HG03575 (cell line): ENCODE measurements around the gene ATG2B.

ENCODE experiments used
- ATAC-seq: cut with Tn5 transposase; IDR thresholded peaks from one replicate; pipeline ENCODE4 v1.9.1; 2021; ENCODE audit not compliant: unreplicated experiment, insufficient number of reproducible peaks, low FRiP score; ENCODE audit errors: extremely low read depth

Gene ATG2B

GRCh38 chr14:96338551-96338950 is 24.6 kb downstream of the ATG2B start:
- no peak for ATAC-seq

GRCh38 chr14:96324219-96324618 is 38.9 kb downstream of the ATG2B start:
- ATAC-seq = no peak

GRCh38 chr14:96320605-96321004 is 42.5 kb downstream of the ATG2B start:
- no peak for ATAC-seq

GRCh38 chr14:96318836-96319235 is 44.3 kb downstream of the ATG2B start:
- ATAC-seq = no peak

- no peak for ATAC-seq
Measured at GRCh38 chr14:96316087-96316486, 47.1 kb downstream of the ATG2B start.

- no peak for ATAC-seq
Measured at GRCh38 chr14:96310906-96311305, 52.2 kb downstream of the ATG2B start.

GRCh38 chr14:96309896-96310330 is 53.2 kb downstream of the ATG2B start:
- no peak for ATAC-seq

GRCh38 chr14:96309133-96309895 is 53.8 kb downstream of the ATG2B start:
- ATAC-seq = no peak

GRCh38 chr14:96307434-96307833 is 55.7 kb downstream of the ATG2B start:
- ATAC-seq = no peak

GRCh38 chr14:96304956-96305355 is 58.2 kb downstream of the ATG2B start:
- ATAC-seq = no peak

GRCh38 chr14:96303981-96304380 is 59.2 kb downstream of the ATG2B start:
- no peak for ATAC-seq

GRCh38 chr14:96299441-96299840 is 63.7 kb downstream of the ATG2B start:
- ATAC-seq = no peak

GRCh38 chr14:96297997-96298515 is 65.1 kb downstream of the ATG2B start:
- ATAC-seq = no peak

GRCh38 chr14:96297000-96297399 is 66.1 kb downstream of the ATG2B start:
- no peak for ATAC-seq

GRCh38 chr14:96294246-96294645 is 68.9 kb downstream of the ATG2B start:
- ATAC-seq = no peak

GRCh38 chr14:96287856-96288255 is 75.3 kb downstream of the ATG2B start:
- no peak for ATAC-seq

- ATAC-seq = no peak
Measured at GRCh38 chr14:96286251-96286650, 76.9 kb downstream of the ATG2B start.

- no peak for ATAC-seq
Measured at GRCh38 chr14:96285667-96286066, 77.5 kb downstream of the ATG2B start.

- ATAC-seq = no peak
Measured at GRCh38 chr14:96284430-96284829, 78.7 kb downstream of the ATG2B start.

- no peak for ATAC-seq
Measured at GRCh38 chr14:96284008-96284407, 79.1 kb downstream of the ATG2B start.

- no peak for ATAC-seq
Measured at GRCh38 chr14:96281486-96281885, 81.7 kb downstream of the ATG2B start.
